Transverse colon (tissue), 4 donors: Measurements from ENCODE around the gene VPS13D. TPM values are rescaled to one million over a fixed set of nuclear protein-coding genes. Genes with fewer than 3 reads are reported as not detected.

Source experiments
- DNase-seq: peaks from one replicate; pipeline ENCODE4 v3.0.0-alpha.2; 2019
- H3K27ac ChIP-seq, 4 donors: fragments of 200-600 bp; sonication (generic); 2 replicates each; pipeline ENCODE4 v1.5.1; 2016 to 2018; ENCODE audit warnings: inconsistent platforms in 4 of 4
- H3K27me3 ChIP-seq: fragments of 200-600 bp; sonication (generic); 2 replicates; pipeline ENCODE4 v1.5.1; 2017; ENCODE audit warnings: inconsistent platforms
- H3K36me3 ChIP-seq, 4 donors: fragments of 200-600 bp; sonication (generic); 2 replicates each; pipeline ENCODE4 v1.5.1; 2017 to 2019; ENCODE audit warnings: inconsistent platforms in 4 of 4
- H3K4me1 ChIP-seq, 4 donors: fragments of 200-600 bp; sonication (generic); 2 replicates each; pipeline ENCODE4 v1.5.1; 2017 to 2020; ENCODE audit warnings: inconsistent platforms in 4 of 4
- H3K4me3 ChIP-seq, 4 donors: fragments of 200-600 bp; sonication (generic); 1 replicate in 1 of 4; 2 replicates in 3 of 4; pipeline versions ENCODE4 v1.5.1 to v1.6.1; 2017 to 2019; ENCODE audit warnings: inconsistent platforms in 4 of 4
- H3K9me3 ChIP-seq, 2 donors: fragments of 200-600 bp; sonication (generic); 2 replicates each; pipeline ENCODE4 v1.5.1; 2017 to 2019; ENCODE audit warnings: inconsistent platforms in 2 of 2
- CTCF ChIP-seq, 5 experiments: fragments of 200-600 bp in 3 of 5; fragments of 450-650 bp in 2 of 5; sonication (generic) in 3 of 5; IDR thresholded peaks; 1 replicate in 2 of 5; 2 replicates in 3 of 5; pipeline ENCODE4 v1.5.1; 2016 to 2017; ENCODE audit warnings: antibody characterized with exemption in 5 of 5, inconsistent platforms in 3 of 5, mild to moderate bottlenecking in 2 of 5, moderate library complexity in 1 of 5
- EP300 ChIP-seq: sonication (generic); formaldehyde crosslinking; IDR thresholded peaks from one replicate; pipeline ENCODE4 v1.6.1; 2017; ENCODE audit warnings: antibody characterized with exemption, low read depth
- POLR2A ChIP-seq: fragments of 450-650 bp; IDR thresholded peaks from one replicate; pipeline ENCODE4 v1.6.1; 2016; ENCODE audit warnings: antibody characterized with exemption, mild to moderate bottlenecking, moderate library complexity
- POLR2AphosphoS5 ChIP-seq, 3 donors: sonication (generic); formaldehyde crosslinking; IDR thresholded peaks; one replicate each; pipeline ENCODE4 v1.6.1; 2016; ENCODE audit warnings: antibody characterized with exemption in 3 of 3
- WGBS, 2 donors: methylation state at CpG; one replicate each; pipeline ENCODE4 v1.1.5; 2018; ENCODE audit warnings: low coverage in 1 of 2; 5-methylcytosine and 5-hydroxymethylcytosine counted together
- in situ Hi-C, 4 donors: fragments of 200-750 bp; cut with MboI; loops; one replicate each; pipeline versions ENCODE4 v1.15.0 to v1.15.1; 2017; ENCODE audit warnings: low sequenced_read_pairs in 3 of 4, low pct_ligation_motif_present in 1 of 4, low pct_unique_long_range_greater_than_20kb in 1 of 4
- intact Hi-C: fragments of 100-400 bp; cut with DNase I; formaldehyde crosslinking; loops from one replicate; pipeline ENCODE4 v1.15.1; 2023; ENCODE audit warnings: low total_unique reads
- total RNA-seq, 4 donors: library from RNA; depleted of rRNA; stranded (reverse); fragments of >200 nt; gene quantifications; one replicate each; pipeline ENCODE4 v1.1.0, GENCODE V29; 2016

The VPS13D gene
- total RNA-seq, 4 donors from 2014 or later, result 101 to 136 (median 116) TPM

- intact Hi-C loops (no loop called here), in situ Hi-C loops (no loop called here)
- Histone ChIP-seq H3K27ac (no peak overlapping the region), H3K9me3 (no peaks in the 10 kb centered on the region), H3K4me3 (no peak overlapping the region), H3K27me3 (no peaks in the 10 kb centered on the region), H3K4me1 (peaks cover 0 to 7% (median 0%) of the 10 kb centered on the region in 4 donors), H3K36me3 (peaks cover 0 to 8% (median 3%) of the 10 kb centered on the region in 4 donors)
- 89 to 100% methylated on average over 3 to 12 of the region's 12 CpGs for WGBS, 2 donors
- no peak for TF ChIP-seq POLR2A
- TF ChIP-seq CTCF (IDR thresholded peaks at IDR 0.05), result no peak
- no peak for TF ChIP-seq EP300
- no peak for TF ChIP-seq POLR2AphosphoS5 (IDR thresholded peaks at IDR 0.05)
- no peak for DNase-seq
Observed at GRCh38 chr1:12505639-12506280, 275.9 kb downstream of the VPS13D start.

GRCh38 chr1:12506281-12507280 is 276.8 kb downstream of the VPS13D start:
- DNase-seq, result no peak
- TF ChIP-seq CTCF (IDR thresholded peaks at IDR 0.05), result no peak
- no peak for TF ChIP-seq EP300
- TF ChIP-seq POLR2AphosphoS5 (IDR thresholded peaks at IDR 0.05), result no peak
- 94 to 96% methylated on average over 11 to 28 of the region's 28 CpGs for WGBS, 2 donors
- intact Hi-C loops (no loop called here), in situ Hi-C loops (no loop called here)
- H3K4me3 ChIP-seq, result no peak overlapping the region
- H3K36me3 ChIP-seq, result peaks cover 0 to 8% (median 3%) of the 10 kb centered on the region in 4 donors
- H3K4me1 ChIP-seq, result peaks cover 0 to 15% (median 5%) of the 10 kb centered on the region in 4 donors
- H3K27ac ChIP-seq, result no peak overlapping the region
- no peaks in the 10 kb centered on the region for H3K27me3 ChIP-seq
- H3K9me3 ChIP-seq, result no peaks in the 10 kb centered on the region

- Histone ChIP-seq H3K36me3 (peaks cover 0 to 8% (median 3%) of the 10 kb centered on the region in 4 donors), H3K27ac (no peak overlapping the region), H3K9me3 (no peaks in the 10 kb centered on the region), H3K27me3 (no peaks in the 10 kb centered on the region), H3K4me1 (peaks cover 0 to 19% (median 9%) of the 10 kb centered on the region in 4 donors), H3K4me3 (no peak overlapping the region)
- in situ Hi-C loops, result no loop called here
- no peak for DNase-seq
- intact Hi-C loops, result no loop called here
- no peak for TF ChIP-seq EP300
- TF ChIP-seq POLR2AphosphoS5 (IDR thresholded peaks at IDR 0.05), result no peak
- WGBS, 2 donors, result 76 to 85% methylated on average over 2 to 11 of the region's 11 CpGs
Observed at GRCh38 chr1:12507631-12508030, 277.8 kb downstream of the VPS13D start.

- Histone ChIP-seq H3K9me3 (no peaks in the 10 kb centered on the region), H3K36me3 (peaks cover 0 to 8% (median 3%) of the 10 kb centered on the region in 4 donors), H3K27me3 (no peaks in the 10 kb centered on the region), H3K4me3 (no peak overlapping the region), H3K27ac (no peak overlapping the region), H3K4me1 (peaks cover 0 to 19% (median 9%) of the 10 kb centered on the region in 4 donors)
- DNase-seq, result no peak
- no peak for TF ChIP-seq CTCF (IDR thresholded peaks at IDR 0.05)
- TF ChIP-seq POLR2AphosphoS5 (IDR thresholded peaks at IDR 0.05), result no peak
- TF ChIP-seq POLR2A, result no peak
- no peak for TF ChIP-seq EP300
- in situ Hi-C loops (no loop called here), intact Hi-C loops (no loop called here)
- WGBS, 2 donors, result 87 to 96% methylated on average over 10 to 11 of the region's 11 CpGs
Observed at GRCh38 chr1:12508849-12509248, 279.0 kb downstream of the VPS13D start.
